GM12875 (cell line): ENCODE data around the gene TSPO2.

Experiments
- H3K4me3 ChIP-seq: one replicate; pipeline ENCODE4 v1.5.1; 2011; ENCODE audit warnings: low read depth, low read length, control low read depth
- CTCF ChIP-seq: IDR thresholded peaks from 2 replicates; pipeline ENCODE4 v1.5.1; 2011; ENCODE audit warnings: low read depth, mild to moderate bottlenecking, control low read depth, inconsistent platforms, low read length, moderate library complexity, borderline replicate concordance; ENCODE audit not compliant: insufficient read depth

The TSPO2 gene

GRCh38 chr6:41056768-41057490, 14.7 kb downstream of the TSPO2 start:
- no peak overlapping the region for H3K4me3 ChIP-seq
- no peak for TF ChIP-seq CTCF

GRCh38 chr6:41058783-41059181, 16.5 kb downstream of the TSPO2 start:
- H3K4me3 ChIP-seq, result no peak overlapping the region
- TF ChIP-seq CTCF, result no peak

- H3K4me3 ChIP-seq, result no peak overlapping the region
- TF ChIP-seq CTCF, result no peak
Measured at GRCh38 chr6:41059556-41059955, 17.3 kb downstream of the TSPO2 start.

- TF ChIP-seq CTCF, result no peak
Measured at GRCh38 chr6:41061196-41061726, 19.0 kb downstream of the TSPO2 start.

GRCh38 chr6:41062056-41062455, 19.8 kb downstream of the TSPO2 start:
- no peak overlapping the region for H3K4me3 ChIP-seq
- TF ChIP-seq CTCF, result no peak

More at GRCh38 chr6:41061196-41061726, 19.0 kb downstream of the TSPO2 start:
- H3K4me3 ChIP-seq, result no peak overlapping the region

GRCh38 chr6:41063884-41064285, 21.6 kb downstream of the TSPO2 start:
- TF ChIP-seq CTCF, result no peak
- H3K4me3 ChIP-seq, result no peak overlapping the region

- no peak for TF ChIP-seq CTCF
- no peak overlapping the region for H3K4me3 ChIP-seq
Measured at GRCh38 chr6:41064841-41065240, 22.6 kb downstream of the TSPO2 start.
